ENCODE data around the gene RB1.

Gene RB1

DNA sequence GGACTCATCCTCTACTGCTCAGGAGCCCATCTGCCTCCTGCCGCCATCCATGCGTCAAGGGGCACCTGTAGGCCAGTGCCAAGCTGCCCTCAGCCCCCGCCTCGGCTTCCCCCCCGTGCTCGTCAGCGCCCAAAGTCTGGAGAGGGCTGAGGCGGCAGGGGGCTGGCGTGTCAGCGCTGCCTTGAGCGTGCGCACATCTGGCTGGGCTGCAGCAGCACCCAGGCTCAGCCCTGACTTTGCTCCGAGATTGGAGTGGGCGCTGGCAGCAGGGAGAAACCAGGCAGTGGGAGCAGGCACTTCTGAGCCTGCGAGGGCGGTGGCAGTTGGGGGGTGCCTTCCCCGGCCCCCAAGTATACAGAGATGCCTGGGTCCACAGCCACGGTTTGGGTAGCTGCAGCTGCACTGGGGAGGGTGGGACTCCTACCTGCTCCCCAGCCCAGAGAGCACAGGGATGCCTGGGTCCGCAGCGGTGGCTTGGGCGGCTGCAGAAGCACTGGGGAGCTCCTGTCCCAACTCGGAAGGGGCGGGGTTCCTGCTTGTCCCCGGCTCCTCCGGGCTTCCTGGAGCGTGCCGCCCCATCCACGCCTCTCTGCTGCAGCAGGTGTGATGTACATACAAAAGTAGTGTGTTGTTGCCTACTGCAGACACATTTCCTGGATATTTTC is 154.2 kb downstream of the RB1 start:
- DNase-seq, result no peak

DNA sequence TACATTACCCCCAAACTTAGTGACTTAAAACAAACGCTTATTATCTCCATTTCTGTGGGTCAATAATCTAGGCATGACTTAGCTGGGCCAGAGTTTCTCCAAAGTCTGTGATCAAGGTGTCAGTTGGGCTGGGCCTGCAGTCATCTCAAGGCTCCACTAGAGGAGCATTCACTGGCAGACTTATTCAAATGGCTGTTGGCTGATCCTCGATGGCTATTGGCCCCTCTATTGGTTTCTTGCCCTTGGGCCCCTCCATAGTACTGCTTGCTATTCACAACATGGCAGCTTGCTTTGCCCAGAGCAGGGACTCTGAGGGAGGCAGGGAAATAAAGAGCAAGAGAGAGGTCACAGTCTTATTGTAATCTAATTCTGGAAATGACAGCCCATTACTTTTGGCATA is 171.7 kb downstream of the RB1 start:
- no peak for DNase-seq

DNA sequence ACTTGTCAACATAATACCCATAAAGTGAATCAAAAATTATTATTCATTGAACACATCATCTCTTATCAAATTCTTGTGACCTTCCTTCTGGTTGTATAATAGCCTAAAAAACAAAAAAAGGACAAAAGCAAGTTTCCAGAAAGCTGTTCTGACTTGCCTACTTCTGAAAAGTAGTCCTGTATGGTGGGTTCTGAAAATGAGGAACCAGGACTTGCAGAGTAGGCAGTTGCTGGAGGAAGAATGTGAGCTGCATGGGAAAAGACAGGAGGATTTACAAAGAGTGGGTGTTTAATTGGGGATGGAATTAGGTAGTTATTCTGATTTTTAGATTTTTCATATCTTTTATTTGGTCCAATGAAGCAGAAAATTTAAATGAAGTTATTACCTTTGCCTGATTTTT is 172.7 kb downstream of the RB1 start:
- DNase-seq, result no peak

GRCh38 chr13:48476686-48477085 is 173.1 kb downstream of the RB1 start:
- DNase-seq, result no peak

- no peak for DNase-seq
Observed at GRCh38 chr13:48477191-48477855, 173.8 kb downstream of the RB1 start.

GRCh38 chr13:48478391-48478790 is 174.8 kb downstream of the RB1 start:
- no peak for DNase-seq

DNA sequence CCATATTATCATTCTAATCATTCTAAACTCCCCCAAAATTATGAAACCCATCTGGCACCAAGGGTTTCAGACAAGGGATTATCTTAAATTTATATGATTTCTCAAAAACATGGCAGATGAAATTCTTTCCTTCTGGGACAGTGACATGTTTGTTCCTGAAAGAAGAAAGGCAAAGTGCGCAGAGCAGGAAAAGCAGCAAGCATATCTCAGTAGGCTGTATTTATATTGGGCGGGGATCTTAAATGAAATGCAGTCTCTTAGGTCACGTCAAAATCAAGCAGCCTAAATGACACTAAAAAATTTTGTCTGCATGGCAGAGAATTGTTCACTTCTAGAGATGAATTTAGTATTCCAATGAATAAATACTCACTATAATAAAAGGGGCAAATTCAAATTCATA is 180.0 kb downstream of the RB1 start:
- DNase-seq, result no peak

DNA sequence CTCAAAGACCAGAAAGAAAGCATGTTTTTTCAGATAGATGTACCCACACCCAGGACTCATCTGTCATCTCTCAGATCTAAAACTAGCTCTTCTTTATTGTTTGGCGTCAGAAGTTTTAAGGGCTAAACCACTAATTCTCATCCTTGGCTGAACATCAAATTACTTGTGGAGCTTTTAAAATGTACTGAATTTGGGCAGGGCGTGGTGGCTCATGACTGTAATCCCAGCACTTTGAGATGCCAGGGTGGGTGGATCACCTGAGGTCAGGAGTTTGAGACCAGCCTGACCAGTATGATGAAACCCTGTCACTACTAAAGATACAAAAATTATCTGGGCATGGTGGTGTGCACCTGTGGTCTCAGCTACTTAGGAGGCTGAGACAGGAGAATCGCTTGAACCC is 181.9 kb downstream of the RB1 start:
- no peak for DNase-seq

GRCh38 chr13:48486362-48486761 is 182.8 kb downstream of the RB1 start:
- DNase-seq, result no peak

- DNase-seq, result no peak
Observed at GRCh38 chr13:48486836-48487235, 183.3 kb downstream of the RB1 start.

DNA sequence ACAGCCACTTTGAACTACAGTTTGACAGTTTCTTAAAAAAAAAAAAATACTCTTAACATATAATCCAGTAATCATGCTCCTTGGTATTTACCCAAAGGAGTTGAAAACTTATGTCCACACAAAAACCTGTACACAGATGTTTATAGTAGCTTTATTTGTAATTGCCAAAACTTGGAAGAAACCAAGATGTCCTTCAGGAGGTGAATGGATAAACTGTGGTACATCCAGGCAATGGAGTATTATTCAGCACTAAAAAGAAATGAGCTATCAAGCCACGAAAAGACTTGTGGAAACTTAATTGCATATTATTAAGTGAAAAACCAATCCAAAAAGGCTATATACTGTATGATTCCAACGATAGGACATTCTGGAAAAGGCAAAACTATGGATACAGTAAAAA is 184.4 kb downstream of the RB1 start:
- DNase-seq, result no peak

DNA sequence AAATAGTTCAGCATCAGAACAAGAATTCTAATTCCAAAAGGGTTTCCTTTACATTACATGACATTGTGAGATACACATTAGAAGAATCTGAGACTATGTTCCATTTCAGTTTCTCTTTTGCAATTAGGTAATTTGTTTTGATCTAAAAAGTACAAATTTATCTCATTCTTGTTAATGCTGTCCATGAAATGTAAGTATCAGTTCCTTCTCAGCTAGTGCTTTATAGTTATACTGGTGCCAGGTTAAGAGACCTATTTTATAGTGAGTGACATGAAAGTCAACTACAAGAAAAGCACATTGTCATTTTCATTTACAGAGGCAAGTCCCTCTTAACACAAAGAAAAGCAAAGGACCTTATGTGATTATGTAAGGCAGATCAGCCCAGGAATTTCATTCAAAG is 185.4 kb downstream of the RB1 start:
- DNase-seq, result no peak

- no peak for DNase-seq
Observed at GRCh38 chr13:48489666-48490065, 186.1 kb downstream of the RB1 start.

GRCh38 chr13:48490241-48490640 is 186.7 kb downstream of the RB1 start:
- DNase-seq, result no peak

DNA sequence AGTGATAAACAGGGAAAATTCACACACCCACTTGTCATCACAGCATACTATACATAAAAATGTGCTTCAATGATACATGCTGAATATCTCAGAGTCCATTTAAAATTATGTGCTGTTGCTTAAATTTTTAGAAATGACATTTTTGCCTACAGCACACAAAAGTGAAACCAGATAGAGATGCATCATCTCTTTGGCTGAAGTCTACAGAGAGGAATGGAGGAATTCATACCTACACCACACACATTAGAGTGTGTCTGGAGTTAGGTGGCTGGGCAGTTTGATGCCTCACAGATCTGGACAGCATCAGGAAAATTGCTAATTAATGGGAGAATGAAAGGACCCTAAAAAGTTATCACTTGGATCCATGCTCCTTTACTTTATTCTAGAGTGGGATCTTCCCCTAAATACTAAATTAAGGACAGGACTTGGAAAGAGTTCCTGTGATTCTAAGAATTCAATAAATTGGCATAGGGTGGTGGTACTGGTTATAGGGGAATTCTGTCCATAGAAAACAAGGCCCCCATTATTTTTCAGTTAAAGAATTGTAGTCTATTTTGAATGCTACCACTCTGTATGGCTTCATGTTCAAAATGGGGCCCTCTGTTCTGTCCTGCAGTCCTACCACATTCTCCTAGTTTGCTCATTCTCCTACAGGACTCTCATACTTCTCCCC is 188.0 kb downstream of the RB1 start:
- DNase-seq, result no peak

- DNase-seq, result no peak
Observed at GRCh38 chr13:48492096-48492440, 188.5 kb downstream of the RB1 start.

- DNase-seq, result peak; percentile 52
Observed at GRCh38 chr13:48492470-48493065, 189.0 kb downstream of the RB1 start.

GRCh38 chr13:48493066-48493765 is 189.7 kb downstream of the RB1 start:
- DNase-seq, result no peak

GRCh38 chr13:48493851-48494250 is 190.3 kb downstream of the RB1 start:
- no peak for DNase-seq

- no peak for DNase-seq
Observed at GRCh38 chr13:48494874-48495273, 191.3 kb downstream of the RB1 start.

GRCh38 chr13:48496271-48497161 is 193.0 kb downstream of the RB1 start:
- DNase-seq, result no peak

GRCh38 chr13:48497669-48498068 is 194.1 kb downstream of the RB1 start:
- DNase-seq, result no peak
